Natural killer cell (primary cell): Measurements from ENCODE around the gene CRYGB. TPM values are rescaled to one million over a fixed set of nuclear protein-coding genes. Genes with fewer than 3 reads are reported as not detected.

Experiments
- ATAC-seq, 3 donors: fragments of 150-1000 bp in 2 of 3; fragments of 200-7000 bp in 1 of 3; cut with Tn5 transposase; 1 replicate in 1 of 3; 2 replicates in 2 of 3; pipeline ENCODE4 v1.10.0; 2021; ENCODE audit warnings: mild to moderate bottlenecking in 2 of 3, moderate library complexity in 2 of 3
- DNase-seq, 2 donors: peaks; one replicate each; pipeline versions ENCODE4 v3.0.0 to v3.0.0-alpha.2; 2013 to 2021; ENCODE audit warnings: mixed read lengths in 1 of 2
- H3K27ac ChIP-seq: one replicate; pipeline ENCODE4 v1.5.1; 2013; ENCODE audit warnings: mild to moderate bottlenecking, low read length
- H3K27me3 ChIP-seq: one replicate; pipeline ENCODE4 v1.6.1; 2013; ENCODE audit warnings: low read length; ENCODE audit not compliant: control insufficient read depth, insufficient read depth
- H3K36me3 ChIP-seq: one replicate; pipeline ENCODE4 v1.6.1; 2013; ENCODE audit warnings: low read length; ENCODE audit not compliant: control insufficient read depth, insufficient read depth
- H3K4me1 ChIP-seq: one replicate; pipeline ENCODE4 v1.6.1; 2013; ENCODE audit warnings: low read length; ENCODE audit not compliant: control insufficient read depth, insufficient read depth
- H3K4me3 ChIP-seq: one replicate; pipeline ENCODE4 v1.5.1; 2013; ENCODE audit warnings: low read length
- H3K9me3 ChIP-seq: one replicate; pipeline ENCODE4 v1.6.1; 2013; ENCODE audit warnings: low read length; ENCODE audit not compliant: control insufficient read depth, insufficient read depth
- H3K27ac Mint-ChIP-seq, 2 donors: one replicate each; pipeline ENCODE4 v1.8.0; 2022; ENCODE audit warnings: mild to moderate bottlenecking in 2 of 2, mixed read lengths in 2 of 2, moderate library complexity in 1 of 2
- H3K27me3 Mint-ChIP-seq, 2 donors: one replicate each; pipeline ENCODE4 v1.8.0; 2022; ENCODE audit warnings: low read depth in 2 of 2, mixed read lengths in 2 of 2
- H3K36me3 Mint-ChIP-seq: one replicate; pipeline ENCODE4 v1.8.0; 2022; ENCODE audit warnings: mixed read lengths
- H3K4me1 Mint-ChIP-seq, 2 donors: one replicate each; pipeline ENCODE4 v1.8.0; 2022; ENCODE audit warnings: mixed read lengths in 2 of 2
- H3K4me3 Mint-ChIP-seq: one replicate; pipeline ENCODE4 v1.8.0; 2022; ENCODE audit warnings: mild to moderate bottlenecking, moderate library complexity, mixed read lengths
- H3K9me3 Mint-ChIP-seq, 2 donors: one replicate each; pipeline ENCODE4 v1.8.0; 2022; ENCODE audit warnings: mixed read lengths in 2 of 2
- WGBS: methylation state at CpG from one replicate; pipeline ENCODE4 v1.1.7; 2013; ENCODE audit warnings: missing lambda C conversion rate; ENCODE audit not compliant: insufficient coverage; 5-methylcytosine and 5-hydroxymethylcytosine counted together
- intact Hi-C: fragments of 100-400 bp; cut with micrococcal nuclease; formaldehyde crosslinking; loops from one replicate; pipeline ENCODE4 v1.14.2; 2022
- total RNA-seq, 4 donors: library from RNA; stranded (reverse); fragments of 120-200 nt in 1 of 4; gene quantifications; one replicate each; pipeline versions ENCODE4 v1.2.3 to v1.2.4, GENCODE V29; 2013 to 2022
- TF ChIP-seq, protein P1 (sequence below): fragments of 200-600 bp; IDR thresholded peaks from one replicate; pipeline ENCODE4 v1.8.0; 2022; ENCODE audit warnings: antibody characterized with exemption

CRYGB gene
- total RNA-seq, 3 donors from 2014 or later (not counting 1 experiment from before 2014, with no cell fraction given) = not detected

- H3K27ac Mint-ChIP-seq = no peak within 1 kb of the TSS
- intact Hi-C loops = no loop called here
- TF ChIP-seq, protein P1, sequence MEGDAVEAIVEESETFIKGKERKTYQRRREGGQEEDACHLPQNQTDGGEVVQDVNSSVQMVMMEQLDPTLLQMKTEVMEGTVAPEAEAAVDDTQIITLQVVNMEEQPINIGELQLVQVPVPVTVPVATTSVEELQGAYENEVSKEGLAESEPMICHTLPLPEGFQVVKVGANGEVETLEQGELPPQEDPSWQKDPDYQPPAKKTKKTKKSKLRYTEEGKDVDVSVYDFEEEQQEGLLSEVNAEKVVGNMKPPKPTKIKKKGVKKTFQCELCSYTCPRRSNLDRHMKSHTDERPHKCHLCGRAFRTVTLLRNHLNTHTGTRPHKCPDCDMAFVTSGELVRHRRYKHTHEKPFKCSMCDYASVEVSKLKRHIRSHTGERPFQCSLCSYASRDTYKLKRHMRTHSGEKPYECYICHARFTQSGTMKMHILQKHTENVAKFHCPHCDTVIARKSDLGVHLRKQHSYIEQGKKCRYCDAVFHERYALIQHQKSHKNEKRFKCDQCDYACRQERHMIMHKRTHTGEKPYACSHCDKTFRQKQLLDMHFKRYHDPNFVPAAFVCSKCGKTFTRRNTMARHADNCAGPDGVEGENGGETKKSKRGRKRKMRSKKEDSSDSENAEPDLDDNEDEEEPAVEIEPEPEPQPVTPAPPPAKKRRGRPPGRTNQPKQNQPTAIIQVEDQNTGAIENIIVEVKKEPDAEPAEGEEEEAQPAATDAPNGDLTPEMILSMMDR = no peak
- 75% methylated on average over 2 of the region's 2 CpGs for WGBS
- H3K9me3 Mint-ChIP-seq = no peaks in the 10 kb centered on the region
- ATAC-seq = no peak
- Histone ChIP-seq H3K36me3 (no peaks in the 10 kb centered on the region), H3K4me3 (no peak within 1 kb of the TSS), H3K27ac (no peak within 1 kb of the TSS), H3K4me1 (no peaks in the 10 kb centered on the region), H3K9me3 (no peaks in the 10 kb centered on the region), H3K27me3 (no peaks in the 10 kb centered on the region)
- H3K36me3 Mint-ChIP-seq = no peaks in the 10 kb centered on the region
- H3K4me1 Mint-ChIP-seq = no peaks in the 10 kb centered on the region
- peaks cover 7 to 9% of the 10 kb centered on the region in 2 donors for H3K27me3 Mint-ChIP-seq
- H3K4me3 Mint-ChIP-seq = no peak within 1 kb of the TSS
- DNase-seq = no peak
Observed at GRCh38 chr2:208163489-208163888, 17.5 kb upstream of the CRYGB start, which contains the start of gene CRYGA. Gene CRYGA (minus strand): TSS chr2:208163589. CDS start chr2:208163556, 33 bp downstream.

DNA sequence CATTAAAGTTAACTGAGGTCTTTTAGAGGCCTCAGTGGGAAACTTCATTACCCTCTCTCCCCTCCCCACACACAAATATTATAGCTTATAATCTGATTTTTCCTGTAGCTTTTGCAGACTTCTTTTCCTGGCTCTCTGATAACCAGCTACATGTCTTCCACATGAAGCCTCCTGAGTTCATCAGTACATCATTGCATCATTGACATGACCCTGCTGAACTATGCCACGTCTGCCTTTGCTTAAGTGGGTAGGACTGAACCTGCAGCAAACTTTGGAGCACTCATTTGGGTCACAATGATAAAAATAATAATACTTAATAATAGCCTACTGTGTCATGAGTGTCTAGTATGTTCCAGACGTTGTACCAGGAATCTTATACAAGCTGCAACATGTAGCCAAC is 10.5 kb upstream of the CRYGB start:
- H3K9me3 Mint-ChIP-seq = no peaks in the 10 kb centered on the region
- intact Hi-C loops = no loop called here

DNA sequence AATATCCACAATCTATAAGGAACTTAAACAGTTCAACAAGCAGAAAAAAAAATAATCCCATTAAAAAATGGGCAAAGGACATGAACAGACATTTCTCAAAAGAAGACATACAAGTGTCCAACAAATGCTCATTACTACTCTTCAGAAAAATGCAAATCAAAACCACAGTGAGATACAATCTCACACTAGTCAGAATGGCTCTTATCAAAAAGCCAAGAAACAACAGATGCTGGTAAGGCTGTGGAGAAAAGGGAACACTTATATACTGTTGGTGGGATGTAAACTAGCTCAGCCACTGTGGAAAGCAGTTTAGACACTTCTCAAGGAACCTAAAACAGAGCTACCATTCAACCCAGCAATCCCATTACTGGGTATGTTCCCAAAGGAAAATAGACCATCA is 7.2 kb upstream of the CRYGB start:
- Mint-ChIP-seq H3K9me3 (no peaks in the 10 kb centered on the region), H3K4me3 (no peak overlapping the region), H3K4me1 (no peaks in the 10 kb centered on the region), H3K36me3 (no peaks in the 10 kb centered on the region), H3K27ac (no peak overlapping the region), H3K27me3 (peaks cover 0 to 7% of the 10 kb centered on the region in 2 donors)
- no peak for DNase-seq
- ATAC-seq = no peak
- Histone ChIP-seq H3K9me3 (no peaks in the 10 kb centered on the region), H3K27ac (no peak overlapping the region), H3K36me3 (no peaks in the 10 kb centered on the region), H3K4me3 (no peak overlapping the region), H3K4me1 (no peaks in the 10 kb centered on the region), H3K27me3 (no peaks in the 10 kb centered on the region)
- intact Hi-C loops = no loop called here
- TF ChIP-seq, protein P1 = no peak

More for the DNA sequence above, 10.5 kb upstream of the CRYGB start:
- TF ChIP-seq, protein P1 = no peak
- H3K4me3 Mint-ChIP-seq = no peak overlapping the region
- no peaks in the 10 kb centered on the region for H3K27me3 ChIP-seq
- H3K4me1 Mint-ChIP-seq = no peaks in the 10 kb centered on the region
- H3K36me3 Mint-ChIP-seq = no peaks in the 10 kb centered on the region
- no peaks in the 10 kb centered on the region for H3K9me3 ChIP-seq
- no peak overlapping the region for H3K4me3 ChIP-seq
- H3K27ac Mint-ChIP-seq = no peak overlapping the region
- no peaks in the 10 kb centered on the region for H3K4me1 ChIP-seq
- 60% methylated on average over 2 of the region's 2 CpGs for WGBS
- peaks cover 0 to 3% of the 10 kb centered on the region in 2 donors for H3K27me3 Mint-ChIP-seq
- H3K27ac ChIP-seq = no peak overlapping the region
- H3K36me3 ChIP-seq = no peaks in the 10 kb centered on the region
- ATAC-seq = no peak
- no peak for DNase-seq

DNA sequence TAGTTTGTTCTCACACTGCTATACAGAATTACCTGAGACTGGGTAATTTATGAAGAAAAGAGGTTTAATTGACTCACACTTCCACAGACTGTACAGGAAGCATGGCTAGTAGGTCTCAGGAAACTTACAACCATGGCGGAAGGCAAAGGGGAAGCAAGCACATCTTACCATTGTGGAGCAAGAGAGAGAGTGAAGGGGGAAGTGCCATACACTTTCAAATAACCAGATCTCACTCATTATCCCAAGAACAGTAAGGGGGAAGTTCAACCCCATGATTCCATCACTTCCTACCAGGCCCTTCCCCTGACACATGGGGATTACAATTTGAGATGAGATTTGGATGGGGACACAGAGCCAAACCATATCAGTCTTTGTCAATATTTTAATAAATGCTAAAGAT is 5.0 kb upstream of the CRYGB start:
- Histone ChIP-seq H3K27me3 (no peaks in the 10 kb centered on the region), H3K4me1 (no peaks in the 10 kb centered on the region), H3K27ac (no peak overlapping the region), H3K4me3 (no peak overlapping the region), H3K9me3 (no peaks in the 10 kb centered on the region), H3K36me3 (no peaks in the 10 kb centered on the region)
- TF ChIP-seq, protein P1 = no peak
- H3K36me3 Mint-ChIP-seq = no peaks in the 10 kb centered on the region
- intact Hi-C loops = no loop called here
- no peak for ATAC-seq
- H3K4me1 Mint-ChIP-seq = no peaks in the 10 kb centered on the region
- WGBS = no CpG with 5 or more reads among the region's 1 CpG
- H3K27ac Mint-ChIP-seq = no peak overlapping the region
- peaks cover 0 to 7% of the 10 kb centered on the region in 2 donors for H3K27me3 Mint-ChIP-seq
- H3K9me3 Mint-ChIP-seq = no peaks in the 10 kb centered on the region
- no peak overlapping the region for H3K4me3 Mint-ChIP-seq
- no peak for DNase-seq
